HG03095 (cell line): Measurements from ENCODE around the gene PMVK.
A peak's percentile ranks its signal among the peaks of the same experiment; 100 is the strongest.
"Not testable (repeated sequence)": the region's sequence is repeated elsewhere in the genome, so short reads cannot be mapped to it uniquely, and the experiment has no call there.

ENCODE experiments used
- ATAC-seq: cut with Tn5 transposase; IDR thresholded peaks from one replicate; pipeline ENCODE4 v1.9.1; 2021; ENCODE audit warnings: moderate library complexity; ENCODE audit not compliant: unreplicated experiment

Gene PMVK

GRCh38 chr1:154936555-154937084 is at the start of gene PMVK:
Gene PMVK, minus strand, starts transcription at chr1:154936719. Its CDS starts 34 bp downstream, at chr1:154936685.
- peak; percentile 49 for ATAC-seq

- ATAC-seq, result no peak
Measured at GRCh38 chr1:154983776-154984466, 47.4 kb upstream of the PMVK start.

DNA sequence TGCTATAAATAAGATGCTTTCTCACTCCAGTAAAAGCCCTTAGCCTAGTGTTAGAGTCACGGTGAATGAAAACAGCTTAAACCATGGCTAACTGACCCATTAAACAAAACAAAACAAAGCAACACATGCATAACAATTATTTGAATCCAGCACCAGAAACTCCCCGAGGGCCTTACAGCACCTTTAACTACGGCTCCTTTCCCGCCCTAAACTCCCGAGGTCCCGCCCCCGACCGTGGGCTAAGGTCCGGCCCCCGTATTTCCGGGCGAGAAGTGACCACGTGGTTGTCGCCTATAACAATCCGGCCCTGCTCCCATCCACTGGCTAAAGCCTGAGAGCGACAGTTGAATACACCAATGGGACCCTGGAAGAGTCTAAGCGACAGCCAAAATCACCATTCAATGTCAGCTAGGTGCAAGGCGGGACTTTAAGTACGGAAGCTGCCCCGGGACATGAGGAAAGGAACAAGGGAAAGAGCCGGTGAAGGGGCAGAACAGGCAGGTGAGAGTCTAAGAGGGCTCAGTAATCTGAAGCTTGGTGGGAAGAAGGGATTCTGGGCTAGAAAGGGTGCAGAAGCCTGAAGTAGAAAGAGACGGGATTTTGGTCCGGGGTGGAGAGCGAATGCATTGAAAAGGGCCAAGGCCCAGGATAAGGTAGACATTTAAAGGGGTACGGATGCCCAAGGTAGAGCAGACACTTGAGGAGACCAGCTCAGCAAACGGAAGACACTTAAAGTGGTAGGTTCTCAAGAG is 46.6 kb upstream of the PMVK start, which contains the start of gene FLAD1:
FLAD1 (plus strand) TSS at position 448 of the 752 bp plus-strand sequence. CDS start 351 bp downstream, outside the sequence.
- ATAC-seq, result peak; percentile 97

GRCh38 chr1:154982341-154982740 is 45.8 kb upstream of the PMVK start:
- no peak for ATAC-seq

GRCh38 chr1:154978360-154978759 is 41.8 kb upstream of the PMVK start:
- no peak for ATAC-seq

DNA sequence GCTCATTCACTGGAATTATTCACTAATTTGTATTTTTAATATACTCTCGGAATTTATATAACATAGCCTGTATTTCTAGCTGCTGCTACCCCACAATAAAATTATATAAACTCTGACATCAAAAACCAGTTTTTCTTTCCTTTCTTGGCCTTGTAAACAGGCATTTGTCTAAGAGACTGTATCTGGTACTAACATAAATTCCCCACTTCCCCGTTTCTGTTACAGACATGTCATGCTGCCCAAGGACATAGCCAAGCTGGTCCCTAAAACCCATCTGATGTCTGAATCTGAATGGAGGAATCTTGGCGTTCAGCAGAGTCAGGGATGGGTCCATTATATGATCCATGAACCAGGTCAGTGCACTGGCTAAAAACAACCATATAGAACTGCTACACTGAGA is 41.2 kb upstream of the PMVK start:
- ATAC-seq, result not testable (repeated sequence)

GRCh38 chr1:154975409-154976059 is 39.0 kb upstream of the PMVK start:
- ATAC-seq, result no peak

DNA sequence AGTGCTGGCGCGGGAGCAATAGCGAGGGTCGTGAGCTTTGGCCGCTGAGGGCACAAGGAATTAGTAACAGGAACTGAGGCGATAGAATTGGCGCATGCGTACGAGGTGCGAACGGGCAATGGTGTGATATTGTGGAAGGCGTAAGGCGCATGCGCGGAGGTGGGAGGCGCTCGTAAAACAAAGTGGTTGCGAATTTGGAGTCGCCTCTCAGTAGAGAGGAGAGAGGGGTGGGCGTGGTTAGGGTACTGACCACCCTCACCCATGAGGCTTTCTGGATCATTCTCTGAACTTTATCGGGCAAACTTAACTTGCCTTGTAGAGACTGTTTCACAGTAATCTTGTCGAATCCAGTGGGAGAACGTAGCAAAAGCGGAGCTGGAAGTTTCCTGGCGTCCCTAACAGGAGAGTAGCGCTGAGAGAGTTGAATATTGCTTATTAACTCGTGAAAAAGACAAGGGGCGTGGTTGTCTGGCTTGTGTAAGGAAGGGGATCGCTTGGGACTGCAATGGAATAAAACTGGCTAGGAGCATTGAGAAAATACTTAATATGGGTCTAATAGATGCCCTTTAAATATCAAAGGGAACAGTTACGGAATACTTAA is 38.4 kb upstream of the PMVK start:
- ATAC-seq, result peak; percentile 27

GRCh38 chr1:154974102-154974807 is 37.7 kb upstream of the PMVK start, which contains the start of gene CKS1B:
Gene CKS1B, plus strand, starts transcription at chr1:154974681. Its CDS starts 65 bp downstream, at chr1:154974746.
- peak; percentile 68 for ATAC-seq

GRCh38 chr1:154973344-154974101 is 37.0 kb upstream of the PMVK start:
- no peak for ATAC-seq

DNA sequence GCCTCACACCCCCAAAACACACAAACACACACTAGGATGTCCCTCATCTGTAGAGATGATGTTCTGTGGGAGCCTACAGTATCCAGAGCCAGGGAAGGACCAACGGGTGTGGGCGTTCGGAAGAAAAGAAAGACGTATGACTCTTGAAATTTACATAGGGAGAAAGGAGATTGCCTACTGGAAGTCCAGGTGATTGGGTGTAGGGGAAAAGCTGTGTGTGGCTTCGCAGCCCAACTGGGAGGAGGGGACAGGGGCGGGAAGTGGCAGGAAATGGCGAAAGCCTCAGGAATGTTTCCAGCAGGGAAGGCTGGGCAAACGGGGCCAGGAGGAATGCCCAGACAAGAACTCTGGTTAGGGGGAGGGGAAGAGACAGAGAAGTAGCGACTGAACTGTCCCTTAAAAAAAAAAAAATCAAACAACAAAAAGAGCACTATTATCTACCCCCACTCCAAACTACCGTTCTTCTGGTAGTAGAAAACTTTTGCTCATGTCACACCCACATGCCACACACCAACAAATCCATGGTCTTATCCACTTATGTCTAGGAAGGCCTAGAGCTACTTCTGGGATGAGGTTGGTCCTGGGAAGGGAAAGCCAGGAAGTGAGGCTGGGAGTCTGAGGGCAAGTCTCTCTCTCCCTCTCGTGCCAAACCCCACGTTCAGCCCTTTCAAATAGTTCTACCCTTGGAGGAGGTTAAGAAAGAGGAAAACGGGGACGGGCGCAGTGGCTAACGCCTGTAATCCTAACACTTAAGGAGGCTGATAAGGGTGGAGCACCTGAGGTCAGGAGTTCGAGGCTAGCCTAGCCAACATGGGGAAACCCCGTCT is 36.2 kb upstream of the PMVK start:
- no peak for ATAC-seq

DNA sequence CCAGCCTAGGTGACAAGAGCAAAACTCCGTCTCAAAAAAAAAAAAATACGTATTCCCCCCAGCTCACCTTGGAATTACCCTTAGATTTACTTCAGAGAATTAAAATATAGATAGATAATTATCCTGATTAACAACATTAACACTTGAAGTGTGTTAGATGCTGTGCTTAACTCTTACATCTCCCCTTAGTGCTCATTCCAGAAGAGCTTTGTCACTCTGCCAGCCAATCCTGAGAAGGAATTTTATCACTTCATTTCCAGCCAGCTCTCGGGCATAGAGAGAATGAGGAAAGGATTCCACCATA is 35.6 kb upstream of the PMVK start:
- ATAC-seq, result no peak

DNA sequence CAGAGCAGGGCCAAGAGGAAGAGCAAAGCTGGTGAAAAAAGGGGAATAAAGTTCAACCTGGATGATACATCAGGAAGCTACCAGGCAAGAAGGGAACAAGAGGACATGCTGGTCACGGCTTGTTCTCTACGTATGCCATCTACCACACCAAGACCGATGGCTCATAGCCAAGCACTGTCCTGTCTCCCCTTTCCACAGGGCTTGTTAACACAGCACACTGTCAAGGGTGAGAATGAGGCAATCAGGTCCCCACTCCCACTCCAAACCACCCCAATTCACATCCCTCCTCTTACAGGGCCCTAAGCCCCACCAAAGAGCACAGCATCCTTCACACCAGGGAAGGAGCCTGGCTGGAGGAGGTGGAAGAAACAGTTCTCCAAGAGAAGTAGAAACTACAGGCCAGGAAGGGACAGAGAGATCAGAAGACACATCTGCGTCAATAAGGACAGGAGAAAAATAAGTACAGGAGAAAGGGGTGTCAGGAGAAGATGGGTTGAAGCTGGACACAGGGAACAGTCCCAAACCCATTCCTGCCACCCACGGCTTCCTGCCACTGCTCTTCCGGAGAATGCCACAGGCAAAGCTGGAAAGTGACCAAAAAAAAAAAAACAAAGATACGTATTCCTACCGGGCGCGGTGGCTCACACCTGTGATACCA is 35.0 kb upstream of the PMVK start:
- ATAC-seq, result no peak

DNA sequence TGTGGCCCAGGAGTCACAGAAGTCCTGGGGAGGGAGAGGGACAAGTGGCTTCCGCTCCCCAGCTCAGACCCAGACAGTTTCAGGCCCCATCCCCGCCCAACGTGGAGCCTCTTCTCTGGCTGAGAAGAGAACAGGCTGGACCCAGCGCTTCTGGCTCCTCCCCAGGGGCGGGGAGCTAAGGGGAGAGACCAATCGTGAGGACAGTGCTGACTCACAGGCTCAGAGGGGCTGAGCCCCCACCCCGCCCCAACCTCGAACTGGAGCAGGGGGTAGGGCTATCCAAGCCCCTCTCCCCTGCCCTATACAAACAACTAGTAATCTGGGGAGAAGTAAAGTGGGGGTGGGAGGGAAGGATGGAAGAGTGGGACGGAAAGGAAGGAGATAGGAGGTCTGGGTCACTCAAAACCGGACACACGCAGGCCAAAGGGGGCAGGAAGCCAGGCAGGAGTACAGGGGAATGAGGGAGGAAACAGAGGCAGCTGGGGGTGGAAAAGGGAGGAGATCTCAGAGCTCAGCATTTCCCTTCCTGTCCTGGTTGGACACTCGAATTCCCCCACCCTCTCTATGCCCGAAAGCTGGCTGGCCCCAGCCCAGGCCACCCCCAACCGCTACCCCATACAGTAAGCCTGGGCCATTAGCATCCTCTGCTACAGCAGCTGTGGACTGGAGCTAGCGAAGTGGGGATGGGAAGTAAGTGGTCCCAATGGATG is 34.3 kb upstream of the PMVK start, which contains the start of gene SHC1:
SHC1 (minus strand) TSS at position 117 of the 710 bp plus-strand sequence. CDS start 221 bp downstream, outside the sequence.
- no peak for ATAC-seq

DNA sequence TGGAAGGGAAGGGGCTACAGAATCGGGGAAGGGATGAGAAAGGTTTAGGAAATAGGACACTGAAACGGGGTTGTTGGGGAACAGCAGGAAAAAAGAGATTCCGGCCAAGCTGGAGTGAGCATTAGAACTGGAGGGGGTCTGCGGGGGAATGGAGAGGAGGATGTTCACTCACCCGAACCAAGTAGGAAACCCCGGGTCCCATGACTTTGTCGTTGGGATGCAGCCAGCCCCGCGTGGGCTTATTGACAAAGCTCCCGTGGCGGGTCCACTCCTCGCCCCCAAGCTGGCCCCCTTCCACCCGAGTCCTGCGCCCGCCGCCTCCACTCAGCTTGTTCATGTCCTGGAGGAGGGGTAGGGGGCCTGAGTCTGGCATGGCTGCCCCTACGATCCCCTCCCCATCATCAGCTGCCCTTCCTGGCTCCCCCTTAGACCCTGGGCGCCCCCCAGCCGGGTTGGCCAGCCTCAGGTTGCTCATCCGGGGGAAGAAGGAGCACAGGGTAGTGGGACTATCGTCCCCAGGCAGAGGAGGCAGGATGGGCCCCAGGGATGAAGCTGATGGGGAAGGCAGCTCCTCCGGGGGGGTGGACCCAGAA is 33.4 kb upstream of the PMVK start:
- no peak for ATAC-seq

DNA sequence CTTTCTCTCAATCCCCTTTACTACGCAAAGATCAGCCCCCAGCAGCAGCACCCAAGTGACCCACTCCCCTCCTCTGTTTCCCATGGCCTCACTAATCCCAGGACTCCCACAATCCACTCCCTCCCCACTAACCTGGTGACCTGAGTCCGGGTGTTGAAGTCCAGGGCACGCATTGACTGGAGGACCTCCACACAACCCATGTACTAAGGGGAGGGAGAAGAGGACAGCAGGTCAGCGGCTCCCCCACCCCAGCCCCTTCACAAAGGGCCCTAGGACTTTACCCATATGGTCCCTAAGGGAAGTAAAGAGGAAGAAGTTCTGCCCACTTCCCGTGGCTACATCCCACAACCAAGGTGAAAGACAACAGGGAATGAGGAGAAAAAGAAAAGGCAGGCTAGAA is 32.7 kb upstream of the PMVK start:
- no peak for ATAC-seq

DNA sequence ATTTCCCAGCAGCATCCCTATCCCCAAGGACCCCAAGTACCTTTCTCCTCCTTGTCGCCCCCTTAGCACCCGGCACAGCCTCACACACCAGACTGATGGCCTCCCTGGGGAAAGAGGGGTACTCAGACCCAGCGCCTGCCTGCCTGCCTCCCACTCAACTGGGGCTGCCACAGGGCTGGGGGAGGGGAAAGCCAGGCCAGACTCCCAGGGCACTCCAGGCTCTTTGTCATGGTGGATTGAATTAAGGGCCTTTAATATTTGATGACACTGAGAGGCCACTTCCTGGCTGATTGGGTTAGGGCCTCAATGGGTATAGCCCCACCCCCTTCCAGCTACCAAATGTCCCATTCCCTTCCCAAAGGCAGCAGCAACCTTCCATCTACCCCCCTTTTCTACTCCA is 32.2 kb upstream of the PMVK start:
- ATAC-seq, result no peak
